WERI-Rb-1 (cell line): ENCODE results near the gene SERPINA7.

Source experiments
- DNase-seq: peaks from one replicate; pipeline ENCODE4 v3.0.0-alpha.2; 2020
- H3K27ac ChIP-seq: fragments of 250-450 bp; sonication (Bioruptor Pico); 2 replicates; pipeline ENCODE4 v1.5.1; 2020; ENCODE audit warnings: mild to moderate bottlenecking, moderate library complexity
- H3K27me3 ChIP-seq: fragments of 250-450 bp; sonication (Bioruptor Pico); 2 replicates; pipeline ENCODE4 v1.5.1; 2021; ENCODE audit warnings: mild to moderate bottlenecking, low read depth, moderate library complexity; ENCODE audit not compliant: insufficient read depth, severe bottlenecking
- H3K36me3 ChIP-seq: fragments of 250-450 bp; sonication (Bioruptor Pico); 2 replicates; pipeline ENCODE4 v1.5.1; 2020; ENCODE audit warnings: mild to moderate bottlenecking, moderate library complexity
- H3K4me3 ChIP-seq: 2 replicates; pipeline ENCODE4 v1.5.1; 2011; ENCODE audit warnings: low read depth, mild to moderate bottlenecking, control low read depth, low read length
- H3K9me3 ChIP-seq: fragments of 250-450 bp; sonication (Bioruptor Pico); 2 replicates; pipeline ENCODE4 v1.5.1; 2021; ENCODE audit warnings: mild to moderate bottlenecking, moderate library complexity; ENCODE audit not compliant: severe bottlenecking
- TF ChIP-seq, protein P1 (sequence below): IDR thresholded peaks from 2 replicates; pipeline ENCODE4 v1.5.1; 2011; ENCODE audit warnings: low read depth, mild to moderate bottlenecking, control low read depth, inconsistent platforms, low read length

Gene SERPINA7

DNA sequence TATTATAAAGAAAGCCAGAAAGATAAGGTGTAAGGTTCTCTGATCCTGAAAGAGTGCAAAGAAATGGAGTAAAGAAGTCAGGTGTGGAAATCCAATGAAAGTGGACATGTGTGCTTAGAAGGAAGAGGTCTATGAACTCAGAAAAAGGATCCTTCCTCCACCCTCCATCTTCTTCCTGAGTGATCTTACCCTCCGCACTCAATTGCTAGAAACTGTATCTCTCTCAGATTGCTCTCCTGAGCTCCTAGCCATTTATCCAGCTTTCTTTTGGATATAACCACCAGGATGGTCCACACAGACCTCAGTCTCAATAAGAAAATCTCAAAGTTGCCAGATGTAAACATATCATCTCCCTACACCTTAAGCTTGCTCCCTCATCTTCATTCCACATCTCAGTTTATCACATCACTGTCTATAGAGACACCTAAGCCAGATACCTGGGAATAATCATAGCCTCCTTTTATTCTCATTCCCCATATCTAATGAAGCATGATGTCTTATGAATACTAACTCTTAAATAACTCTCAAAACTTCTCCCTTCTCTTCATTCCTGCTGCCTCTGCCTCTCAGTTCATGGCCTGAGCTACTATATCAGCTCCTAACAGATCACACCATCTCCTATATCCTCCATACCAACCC lies 573 bp downstream of the SERPINA7 start:
- Histone ChIP-seq H3K9me3 (no peaks in the 10 kb centered on the region), H3K27me3 (peaks cover 26% of the 10 kb centered on the region), H3K36me3 (no peaks in the 10 kb centered on the region), H3K27ac (no peak overlapping the region), H3K4me3 (no peak overlapping the region)
- no peak for DNase-seq
- TF ChIP-seq, protein P1, sequence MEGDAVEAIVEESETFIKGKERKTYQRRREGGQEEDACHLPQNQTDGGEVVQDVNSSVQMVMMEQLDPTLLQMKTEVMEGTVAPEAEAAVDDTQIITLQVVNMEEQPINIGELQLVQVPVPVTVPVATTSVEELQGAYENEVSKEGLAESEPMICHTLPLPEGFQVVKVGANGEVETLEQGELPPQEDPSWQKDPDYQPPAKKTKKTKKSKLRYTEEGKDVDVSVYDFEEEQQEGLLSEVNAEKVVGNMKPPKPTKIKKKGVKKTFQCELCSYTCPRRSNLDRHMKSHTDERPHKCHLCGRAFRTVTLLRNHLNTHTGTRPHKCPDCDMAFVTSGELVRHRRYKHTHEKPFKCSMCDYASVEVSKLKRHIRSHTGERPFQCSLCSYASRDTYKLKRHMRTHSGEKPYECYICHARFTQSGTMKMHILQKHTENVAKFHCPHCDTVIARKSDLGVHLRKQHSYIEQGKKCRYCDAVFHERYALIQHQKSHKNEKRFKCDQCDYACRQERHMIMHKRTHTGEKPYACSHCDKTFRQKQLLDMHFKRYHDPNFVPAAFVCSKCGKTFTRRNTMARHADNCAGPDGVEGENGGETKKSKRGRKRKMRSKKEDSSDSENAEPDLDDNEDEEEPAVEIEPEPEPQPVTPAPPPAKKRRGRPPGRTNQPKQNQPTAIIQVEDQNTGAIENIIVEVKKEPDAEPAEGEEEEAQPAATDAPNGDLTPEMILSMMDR: no peak

- no peak overlapping the region for H3K27ac ChIP-seq
- H3K36me3 ChIP-seq: no peaks in the 10 kb centered on the region
- no peak overlapping the region for H3K4me3 ChIP-seq
- TF ChIP-seq, protein P1: no peak
- DNase-seq: no peak
- H3K27me3 ChIP-seq: peaks cover 33% of the 10 kb centered on the region
- no peaks in the 10 kb centered on the region for H3K9me3 ChIP-seq
Observed at GRCh38 chrX:106036716-106037115, 1.8 kb downstream of the SERPINA7 start.

- peaks cover 33% of the 10 kb centered on the region for H3K27me3 ChIP-seq
- DNase-seq: no peak
- no peaks in the 10 kb centered on the region for H3K36me3 ChIP-seq
- TF ChIP-seq, protein P1: peak; percentile 43; the same call in 1 of the 2 replicates
- no peaks in the 10 kb centered on the region for H3K9me3 ChIP-seq
- H3K27ac ChIP-seq: no peak overlapping the region
- no peak overlapping the region for H3K4me3 ChIP-seq
Observed at GRCh38 chrX:106035064-106035463, 3.5 kb downstream of the SERPINA7 start.

DNA sequence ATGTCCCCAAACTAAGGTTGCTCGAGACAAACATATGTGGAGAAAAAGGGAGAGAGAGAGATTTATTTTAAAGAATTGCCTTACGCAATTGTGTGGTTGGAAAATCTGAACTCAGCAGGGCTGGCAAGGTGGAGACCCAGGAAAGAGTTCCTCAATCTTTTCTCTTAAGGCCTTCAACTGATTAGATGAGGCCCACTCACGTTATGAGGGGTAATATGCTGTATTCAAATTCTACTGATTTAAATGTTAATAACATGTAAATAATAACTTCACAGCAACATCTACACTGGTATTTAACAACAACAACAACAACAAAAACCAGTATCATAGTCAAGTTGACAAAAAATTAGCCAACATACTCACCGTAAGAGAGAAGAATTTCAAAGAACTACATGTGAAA lies 14.6 kb downstream of the SERPINA7 start:
- DNase-seq: no peak
- Histone ChIP-seq H3K36me3 (no peaks in the 10 kb centered on the region), H3K27ac (no peak overlapping the region), H3K9me3 (no peaks in the 10 kb centered on the region), H3K4me3 (no peak overlapping the region), H3K27me3 (peaks cover 29% of the 10 kb centered on the region)
- TF ChIP-seq, protein P1: no peak

GRCh38 chrX:106022238-106022637 lies 16.3 kb downstream of the SERPINA7 start:
- H3K27ac ChIP-seq: no peak overlapping the region
- H3K36me3 ChIP-seq: no peaks in the 10 kb centered on the region
- H3K9me3 ChIP-seq: no peaks in the 10 kb centered on the region
- H3K27me3 ChIP-seq: peaks cover 23% of the 10 kb centered on the region
- DNase-seq: no peak
- TF ChIP-seq, protein P1: no peak
- no peak overlapping the region for H3K4me3 ChIP-seq
